OCI-LY1 (cell line): ENCODE measurements around the gene FAM47E.

Experiments
- EZH2 ChIP-seq: fragments of 200-600 bp; sonication (generic), shearing (Covaris generic); IDR thresholded peaks from 2 replicates; pipeline ENCODE4 v1.8.0; 2017; ENCODE audit warnings: borderline replicate concordance, mixed run types, mild to moderate bottlenecking, antibody characterized with exemption, low read length, moderate library complexity, mixed read lengths
- TF ChIP-seq, protein P1 (sequence below): fragments of 200-600 bp; sonication (generic), shearing (Covaris generic); IDR thresholded peaks from 2 replicates; pipeline ENCODE4 v1.5.1; 2017; ENCODE audit warnings: mild to moderate bottlenecking, antibody characterized with exemption, low read length, moderate library complexity, mixed read lengths

DNA sequence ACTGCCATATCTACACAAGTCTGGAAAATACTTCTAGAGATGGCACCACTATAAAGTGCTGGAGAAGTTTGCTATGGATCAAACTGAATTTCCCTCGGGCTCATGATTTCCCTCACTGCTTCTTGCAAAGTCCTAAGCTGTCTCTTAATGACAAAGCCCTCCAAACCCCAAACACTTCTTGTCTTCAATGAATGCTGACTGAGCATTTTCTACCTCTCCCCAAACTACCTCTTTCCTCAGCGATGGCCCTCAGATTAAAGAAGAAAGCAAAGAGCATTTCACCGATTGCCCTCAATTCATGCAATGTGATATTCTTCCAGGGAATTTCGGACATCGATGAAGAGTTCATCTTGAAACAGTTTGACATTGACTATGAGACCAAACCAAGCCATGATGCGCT, 19.7 kb downstream of the FAM47E start:
- TF ChIP-seq, protein P1, sequence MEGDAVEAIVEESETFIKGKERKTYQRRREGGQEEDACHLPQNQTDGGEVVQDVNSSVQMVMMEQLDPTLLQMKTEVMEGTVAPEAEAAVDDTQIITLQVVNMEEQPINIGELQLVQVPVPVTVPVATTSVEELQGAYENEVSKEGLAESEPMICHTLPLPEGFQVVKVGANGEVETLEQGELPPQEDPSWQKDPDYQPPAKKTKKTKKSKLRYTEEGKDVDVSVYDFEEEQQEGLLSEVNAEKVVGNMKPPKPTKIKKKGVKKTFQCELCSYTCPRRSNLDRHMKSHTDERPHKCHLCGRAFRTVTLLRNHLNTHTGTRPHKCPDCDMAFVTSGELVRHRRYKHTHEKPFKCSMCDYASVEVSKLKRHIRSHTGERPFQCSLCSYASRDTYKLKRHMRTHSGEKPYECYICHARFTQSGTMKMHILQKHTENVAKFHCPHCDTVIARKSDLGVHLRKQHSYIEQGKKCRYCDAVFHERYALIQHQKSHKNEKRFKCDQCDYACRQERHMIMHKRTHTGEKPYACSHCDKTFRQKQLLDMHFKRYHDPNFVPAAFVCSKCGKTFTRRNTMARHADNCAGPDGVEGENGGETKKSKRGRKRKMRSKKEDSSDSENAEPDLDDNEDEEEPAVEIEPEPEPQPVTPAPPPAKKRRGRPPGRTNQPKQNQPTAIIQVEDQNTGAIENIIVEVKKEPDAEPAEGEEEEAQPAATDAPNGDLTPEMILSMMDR = no peak
- no peak for TF ChIP-seq EZH2
